ENCODE results near the gene KCTD15. TPM values are rescaled to one million over a fixed set of nuclear protein-coding genes. Genes with fewer than 3 reads are reported as not detected.

The KCTD15 gene
- total and polyA plus RNA-seq, 10 of the 15 experiments (the other 5 are each of a cell fraction or from before 2014, with no cell fraction given): not detected

- ATAC-seq (no peak), FAIRE-seq (no peak), DNase-seq (ENCODE audit: low read depth, low spot score) (no peak)
- Histone ChIP-seq H3K79me2 (ENCODE audit: control insufficient read depth, insufficient read depth, low read length) (no peaks in the 10 kb centered on the region), H3K27me3 (replicated peaks in 1 of 2; ENCODE audit: control insufficient read depth in 2 of 2, insufficient read depth in 2 of 2, low read length in 1 of 2) (no peaks in the 10 kb centered on the region; a peak in 1 of 4 replicates), H3K9ac (ENCODE audit: control insufficient read depth, insufficient read depth, low read length) (no peak overlapping the region), H3K4me3 (no peak overlapping the region), H2AFZ (ENCODE audit: control insufficient read depth, low read depth, low read length) (no peak overlapping the region), H3K27ac (ENCODE audit: control insufficient read depth, insufficient read depth) (no peak overlapping the region), H3K36me3 (ENCODE audit: control insufficient read depth in 2 of 2, insufficient read depth in 2 of 2, low read length in 1 of 2) (no peaks in the 10 kb centered on the region), H3K9me3 (replicated peaks; ENCODE audit: control insufficient read depth, insufficient read depth, low read length) (no peaks in the 10 kb centered on the region), H4K20me1 (ENCODE audit: control insufficient read depth, insufficient read depth) (no peaks in the 10 kb centered on the region), H3K4me2 (ENCODE audit: control insufficient read depth, insufficient read depth) (no peak overlapping the region), H3K4me1 (ENCODE audit: control insufficient read depth, insufficient read depth, low read length) (no peaks in the 10 kb centered on the region)
- ChIA-PET POLR2A (no interaction called here), RAD21 (ENCODE audit: unreplicated experiment) (no interaction called here), CTCF (interaction anchor here (0.9 kb wide), 1 partner anchor 133 kb away, joined by 3 read pairs; no protein-coding TSS in a partner anchor), SMC1A (ENCODE audit: uncharacterized antibody, unreplicated experiment) (no interaction called here)
- no peak for TF ChIP-seq RB1 (IDR thresholded peaks at IDR 0.05; ENCODE audit: borderline replicate concordance)
- no peak for TF ChIP-seq HDGF (IDR thresholded peaks at IDR 0.05)
- TF ChIP-seq, protein P1, sequence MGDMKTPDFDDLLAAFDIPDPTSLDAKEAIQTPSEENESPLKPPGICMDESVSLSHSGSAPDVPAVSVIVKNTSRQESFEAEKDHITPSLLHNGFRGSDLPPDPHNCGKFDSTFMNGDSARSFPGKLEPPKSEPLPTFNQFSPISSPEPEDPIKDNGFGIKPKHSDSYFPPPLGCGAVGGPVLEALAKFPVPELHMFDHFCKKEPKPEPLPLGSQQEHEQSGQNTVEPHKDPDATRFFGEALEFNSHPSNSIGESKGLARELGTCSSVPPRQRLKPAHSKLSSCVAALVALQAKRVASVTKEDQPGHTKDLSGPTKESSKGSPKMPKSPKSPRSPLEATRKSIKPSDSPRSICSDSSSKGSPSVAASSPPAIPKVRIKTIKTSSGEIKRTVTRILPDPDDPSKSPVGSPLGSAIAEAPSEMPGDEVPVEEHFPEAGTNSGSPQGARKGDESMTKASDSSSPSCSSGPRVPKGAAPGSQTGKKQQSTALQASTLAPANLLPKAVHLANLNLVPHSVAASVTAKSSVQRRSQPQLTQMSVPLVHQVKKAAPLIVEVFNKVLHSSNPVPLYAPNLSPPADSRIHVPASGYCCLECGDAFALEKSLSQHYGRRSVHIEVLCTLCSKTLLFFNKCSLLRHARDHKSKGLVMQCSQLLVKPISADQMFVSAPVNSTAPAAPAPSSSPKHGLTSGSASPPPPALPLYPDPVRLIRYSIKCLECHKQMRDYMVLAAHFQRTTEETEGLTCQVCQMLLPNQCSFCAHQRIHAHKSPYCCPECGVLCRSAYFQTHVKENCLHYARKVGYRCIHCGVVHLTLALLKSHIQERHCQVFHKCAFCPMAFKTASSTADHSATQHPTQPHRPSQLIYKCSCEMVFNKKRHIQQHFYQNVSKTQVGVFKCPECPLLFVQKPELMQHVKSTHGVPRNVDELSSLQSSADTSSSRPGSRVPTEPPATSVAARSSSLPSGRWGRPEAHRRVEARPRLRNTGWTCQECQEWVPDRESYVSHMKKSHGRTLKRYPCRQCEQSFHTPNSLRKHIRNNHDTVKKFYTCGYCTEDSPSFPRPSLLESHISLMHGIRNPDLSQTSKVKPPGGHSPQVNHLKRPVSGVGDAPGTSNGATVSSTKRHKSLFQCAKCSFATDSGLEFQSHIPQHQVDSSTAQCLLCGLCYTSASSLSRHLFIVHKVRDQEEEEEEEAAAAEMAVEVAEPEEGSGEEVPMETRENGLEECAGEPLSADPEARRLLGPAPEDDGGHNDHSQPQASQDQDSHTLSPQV (IDR thresholded peaks at IDR 0.05): no peak
- WGBS (ENCODE audit: insufficient coverage, insufficient replicate concordance, low lambda C conversion rate, missing lambda C conversion rate): 20% methylated on average over 16 of the region's 16 CpGs
- BruUV-seq (replicated peaks): no TSS peak
- in situ Hi-C loops (cut with MboI): no loop called here
- intact Hi-C loops (cut with micrococcal nuclease; ENCODE audit: unreplicated experiment): no loop called here
Measured at GRCh38 chr19:33813391-33814101, 16.9 kb downstream of the KCTD15 start.

All from GM12878 (cell line).